Hematopoietic multipotent progenitor cell treated with erythropoietin and hydrocortisone succinate and interleukin-3 and kit ligand, for 6 days (in vitro differentiated cells): ENCODE results near the gene BANP.
"Not testable (repeated sequence)": the region's sequence is repeated elsewhere in the genome, so short reads cannot be mapped to it uniquely, and the experiment has no call there.

Source experiments
- DNase-seq: peaks from one replicate; pipeline ENCODE4 v3.0.0-alpha.2; 2015

BANP gene

DNA sequence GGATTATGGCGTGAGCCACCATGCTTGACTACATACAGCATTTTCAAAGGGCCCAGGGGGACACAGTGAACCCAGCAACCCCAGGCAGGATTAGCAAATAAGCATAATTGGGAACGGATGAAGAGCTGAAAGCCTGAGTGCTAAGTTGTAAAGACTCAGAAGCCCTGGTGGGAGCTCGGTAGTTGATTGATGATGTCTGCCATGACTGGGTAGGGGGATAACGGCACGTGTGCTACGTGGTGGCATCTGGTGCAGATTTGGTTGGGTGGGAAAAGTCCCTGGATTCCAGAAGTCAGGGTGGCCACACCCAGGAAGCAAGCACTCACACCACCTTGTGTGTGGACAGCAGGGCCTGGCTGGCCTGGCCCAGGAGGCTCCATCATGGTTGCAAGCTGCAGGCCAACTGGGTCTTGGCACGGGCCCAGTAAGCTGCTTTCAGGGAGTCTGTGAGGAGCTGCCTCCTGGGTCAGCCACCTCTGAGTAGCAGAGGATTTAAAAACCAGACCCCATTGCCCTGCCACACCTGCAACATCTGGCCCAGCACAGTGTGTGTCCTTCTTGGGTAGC, 154.4 kb downstream of the BANP start:
- DNase-seq = not testable (repeated sequence)

DNA sequence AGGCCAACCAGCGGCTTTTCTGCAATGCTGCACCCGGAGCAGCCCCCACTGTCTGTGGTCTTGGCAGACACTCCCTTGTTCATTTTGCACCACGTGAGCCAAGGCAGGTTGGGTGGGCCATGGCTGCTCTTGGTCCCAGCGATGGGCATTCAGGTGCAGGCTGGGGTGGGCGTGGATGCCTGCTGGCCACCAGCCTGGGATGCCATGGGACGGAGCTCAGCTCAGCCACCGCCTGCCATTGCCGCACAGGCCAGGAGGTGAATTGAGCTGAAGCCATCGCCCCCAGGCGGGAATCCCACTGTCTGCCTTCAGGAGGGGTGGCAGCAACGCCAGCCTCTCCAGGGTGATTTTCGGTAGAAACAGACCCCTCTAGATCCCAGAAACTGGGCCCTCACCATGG, 155.3 kb downstream of the BANP start:
- DNase-seq = not testable (repeated sequence)

DNA sequence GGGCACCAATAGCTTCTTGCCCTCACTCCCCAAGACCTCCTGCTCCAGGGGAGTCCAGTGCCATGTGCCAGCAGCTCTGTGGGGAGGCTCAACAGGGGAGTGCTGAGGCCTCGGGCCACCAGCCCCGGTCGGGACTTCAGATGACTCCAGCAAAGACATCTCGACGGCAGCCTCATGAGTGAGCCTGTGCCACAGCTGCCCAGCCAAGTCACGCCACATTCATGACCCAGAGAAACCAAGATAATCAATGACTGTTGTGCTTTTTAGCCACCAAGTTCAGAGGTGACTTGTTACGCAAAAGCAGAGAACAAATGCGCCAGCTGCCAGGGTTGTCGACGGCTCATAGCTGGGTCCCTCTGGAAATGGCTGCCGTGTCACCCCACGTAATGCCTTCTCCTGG, 157.5 kb downstream of the BANP start:
- DNase-seq = no peak

DNA sequence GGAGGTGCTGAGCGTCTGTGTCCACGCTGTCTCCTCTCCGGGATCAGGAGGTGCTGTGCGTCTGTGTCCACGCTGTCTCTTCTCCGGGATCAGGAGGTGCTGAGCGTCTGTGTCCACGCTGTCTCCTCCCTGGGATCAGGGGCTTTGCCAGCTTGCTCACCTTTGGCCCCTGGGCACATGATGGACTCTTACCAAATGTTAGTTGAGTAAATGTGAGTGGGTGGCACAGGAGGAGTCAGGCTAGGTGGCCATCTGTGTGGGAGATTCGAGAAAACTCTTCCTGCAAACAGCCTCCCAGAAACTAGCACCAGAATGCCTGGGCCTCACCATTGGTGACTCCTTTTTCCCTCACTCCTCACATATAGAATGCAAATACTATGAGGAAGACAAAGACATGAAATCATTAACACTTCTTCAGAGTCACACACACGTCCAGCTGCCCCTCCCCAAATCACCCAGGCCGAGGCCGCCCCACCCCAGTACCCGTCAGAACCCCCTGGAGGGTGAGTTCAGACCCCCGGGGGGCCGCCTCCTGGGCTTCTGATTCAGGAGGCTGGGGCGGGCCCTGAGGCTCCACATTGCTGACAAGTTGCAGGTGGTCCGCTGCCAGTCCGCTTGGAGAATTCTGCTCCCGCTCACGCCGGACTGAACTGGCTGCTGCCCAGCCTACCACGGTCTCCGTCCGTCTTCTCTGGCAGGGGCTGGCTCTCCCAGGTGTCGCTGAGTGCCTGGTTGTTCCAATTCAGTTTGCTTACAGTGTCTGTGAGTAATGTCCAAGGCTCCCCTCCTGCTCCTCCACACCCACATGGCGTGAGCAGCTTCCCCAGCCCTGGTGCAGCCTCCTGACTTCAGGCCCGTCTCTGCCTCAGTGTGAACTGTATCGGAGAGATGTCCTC, 158.7 kb downstream of the BANP start:
- DNase-seq = not testable (repeated sequence)

DNA sequence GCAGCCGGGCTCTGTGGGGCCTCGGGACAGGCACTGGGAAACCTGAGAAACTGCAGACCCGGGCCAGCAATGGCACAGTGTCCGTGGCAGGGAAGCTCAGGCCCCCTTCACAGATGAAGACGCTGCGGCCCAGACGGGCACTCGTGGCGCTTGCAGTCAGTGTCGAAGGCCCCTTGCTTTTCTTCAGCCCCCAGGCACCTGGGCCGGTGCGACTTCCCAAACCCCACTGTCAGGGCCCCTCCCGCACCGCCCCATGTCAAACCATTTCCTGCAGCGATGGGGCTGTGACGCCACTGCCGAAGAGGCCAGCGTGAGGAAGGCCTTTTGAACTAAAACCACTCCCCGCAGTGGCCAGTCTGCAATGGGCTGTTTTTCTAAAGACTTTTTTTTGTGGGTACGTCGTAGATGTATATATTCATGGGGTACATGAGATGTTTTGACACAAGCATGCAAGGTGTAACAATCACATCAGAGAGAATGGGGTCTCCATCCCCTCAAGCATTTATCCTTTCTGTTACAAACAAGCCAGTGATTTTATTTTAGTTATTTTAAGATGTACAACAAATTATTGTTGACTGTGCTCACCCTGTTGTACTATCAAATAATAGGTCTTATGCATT, 159.8 kb downstream of the BANP start:
- DNase-seq = not testable (repeated sequence)

DNA sequence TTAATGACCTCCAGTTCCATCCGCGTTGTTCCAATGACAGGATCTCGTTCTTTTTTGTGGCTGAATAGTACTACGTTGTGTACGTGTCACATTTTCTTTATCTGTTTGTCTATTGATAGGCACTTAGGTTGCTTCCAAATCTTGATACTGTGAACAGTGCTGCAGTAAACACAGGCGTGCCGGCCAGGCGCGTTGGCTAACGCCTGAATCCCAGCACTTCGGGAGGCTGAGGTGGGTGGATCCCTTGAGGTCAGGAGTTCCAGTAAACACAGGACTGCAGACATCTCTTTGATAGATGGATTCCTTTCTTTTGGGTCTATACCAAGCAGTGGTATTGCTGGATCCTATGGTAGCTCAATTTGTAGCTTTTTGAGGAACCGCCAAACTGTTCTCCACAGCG, 160.7 kb downstream of the BANP start:
- not testable (repeated sequence) for DNase-seq

DNA sequence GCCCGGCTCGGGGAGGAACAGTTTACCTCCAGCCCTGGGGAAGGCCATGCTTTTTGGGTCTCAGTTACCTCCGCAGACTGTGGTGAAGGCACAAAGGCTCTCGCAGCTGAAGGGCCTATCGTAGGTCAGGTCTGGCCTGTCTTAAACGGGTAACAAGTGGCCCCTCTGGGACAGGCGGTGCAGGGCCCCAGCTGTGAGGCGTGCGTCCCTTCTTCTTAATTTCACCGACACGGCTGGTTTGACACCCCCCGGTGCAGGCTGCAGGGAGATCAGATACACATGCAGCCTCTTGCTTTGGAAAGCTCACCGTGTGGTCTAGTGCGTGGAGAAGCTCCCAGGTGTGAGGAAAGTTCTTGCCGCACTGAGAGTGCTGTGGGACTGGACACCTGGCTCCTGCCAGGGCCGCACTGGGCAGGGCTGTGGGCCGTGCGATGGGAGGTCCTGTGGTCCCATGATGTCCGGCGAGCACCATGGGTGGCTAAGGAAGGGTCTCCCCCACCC, 162.4 kb downstream of the BANP start:
- no peak for DNase-seq

DNA sequence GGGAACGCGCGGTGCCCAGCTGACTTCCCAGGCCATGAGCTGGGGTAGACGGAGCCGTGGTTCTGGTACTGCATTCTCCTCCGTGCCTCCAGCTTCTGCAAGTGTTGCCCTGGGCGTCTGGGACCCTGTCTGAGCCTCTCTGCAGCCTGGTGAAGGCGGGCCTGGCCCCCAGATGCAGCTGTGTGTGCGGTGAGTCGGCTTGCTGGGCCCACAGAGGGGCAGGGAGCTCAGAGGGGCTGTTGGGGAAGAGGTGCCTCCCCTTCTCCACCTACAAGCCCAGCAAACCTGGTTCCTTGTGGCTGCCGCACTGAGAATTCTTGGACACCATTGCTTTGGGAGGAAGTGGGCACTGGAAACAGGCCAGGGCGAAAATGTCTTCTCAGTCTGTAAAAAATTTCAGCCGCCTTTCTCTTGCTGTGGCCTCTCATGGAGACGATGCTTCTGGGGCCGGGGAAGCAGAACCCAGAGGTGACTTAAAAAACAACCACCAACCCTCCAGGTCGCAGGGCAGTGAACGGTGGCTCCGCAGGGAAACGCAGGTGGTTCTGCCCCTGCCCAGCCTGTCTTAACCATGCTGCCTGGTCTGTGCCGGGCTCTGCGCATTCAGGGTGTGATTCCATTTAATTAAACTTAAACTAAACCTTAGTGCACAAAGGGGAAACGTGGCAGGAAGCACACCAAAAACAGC, 163.5 kb downstream of the BANP start:
- peak; percentile 9 for DNase-seq

DNA sequence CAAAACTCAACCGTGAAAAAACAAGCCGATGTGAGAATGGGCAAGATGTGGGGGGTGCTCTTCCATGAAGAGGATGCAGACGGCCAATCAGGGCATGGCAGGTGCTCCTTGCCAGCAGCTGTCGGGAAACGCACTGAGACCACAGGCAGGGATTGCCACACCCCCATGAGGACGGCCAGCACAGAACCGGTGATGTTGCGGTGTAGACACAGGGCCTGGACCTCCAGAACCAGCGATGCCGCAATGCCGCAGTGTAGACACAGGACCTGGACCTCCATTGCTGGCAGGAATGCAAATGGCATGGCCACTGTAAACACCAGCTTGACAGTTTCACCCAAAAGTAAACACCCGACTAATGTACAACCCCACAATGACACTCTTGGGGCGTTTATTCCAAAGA, 164.9 kb downstream of the BANP start:
- DNase-seq = no peak

DNA sequence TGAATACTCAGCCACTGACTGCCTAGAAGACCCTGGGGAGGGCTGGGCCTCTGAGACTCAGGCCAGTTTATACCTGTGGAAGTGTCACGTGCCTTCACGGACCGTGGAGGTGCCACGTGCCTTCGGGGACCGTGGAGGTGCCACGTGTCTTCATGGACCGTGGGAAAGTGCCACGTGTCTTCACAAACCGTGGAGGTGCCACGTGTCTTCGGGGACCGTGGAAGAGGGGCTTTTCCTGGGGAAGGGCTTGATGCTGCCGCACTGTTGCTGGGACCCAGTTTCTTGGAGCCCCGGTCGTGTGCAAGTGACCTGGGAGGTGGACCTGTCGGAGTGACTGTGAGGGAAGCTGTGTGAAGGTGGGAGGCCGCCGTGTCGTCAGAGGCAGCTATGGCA, 166.2 kb downstream of the BANP start:
- no peak for DNase-seq

DNA sequence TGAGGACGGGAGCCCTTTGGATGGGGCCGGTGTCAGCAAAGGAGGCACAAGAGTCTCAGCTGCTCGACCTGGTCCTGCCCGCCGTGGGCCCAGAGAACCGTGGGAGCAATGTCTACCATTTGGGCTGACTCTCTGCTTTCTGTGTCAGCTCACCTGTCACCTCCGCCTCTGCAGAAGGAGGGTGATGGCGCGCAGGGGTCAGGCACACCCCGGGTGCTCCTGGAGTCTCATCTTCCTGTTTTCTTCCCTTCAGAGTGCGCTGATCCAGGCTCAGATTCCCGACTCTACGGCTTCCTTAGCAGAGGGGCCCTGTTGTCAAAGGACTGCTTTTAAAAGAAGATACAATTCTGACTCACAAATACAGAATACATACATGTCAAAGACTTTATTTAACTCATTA, 167.1 kb downstream of the BANP start:
- DNase-seq = no peak

DNA sequence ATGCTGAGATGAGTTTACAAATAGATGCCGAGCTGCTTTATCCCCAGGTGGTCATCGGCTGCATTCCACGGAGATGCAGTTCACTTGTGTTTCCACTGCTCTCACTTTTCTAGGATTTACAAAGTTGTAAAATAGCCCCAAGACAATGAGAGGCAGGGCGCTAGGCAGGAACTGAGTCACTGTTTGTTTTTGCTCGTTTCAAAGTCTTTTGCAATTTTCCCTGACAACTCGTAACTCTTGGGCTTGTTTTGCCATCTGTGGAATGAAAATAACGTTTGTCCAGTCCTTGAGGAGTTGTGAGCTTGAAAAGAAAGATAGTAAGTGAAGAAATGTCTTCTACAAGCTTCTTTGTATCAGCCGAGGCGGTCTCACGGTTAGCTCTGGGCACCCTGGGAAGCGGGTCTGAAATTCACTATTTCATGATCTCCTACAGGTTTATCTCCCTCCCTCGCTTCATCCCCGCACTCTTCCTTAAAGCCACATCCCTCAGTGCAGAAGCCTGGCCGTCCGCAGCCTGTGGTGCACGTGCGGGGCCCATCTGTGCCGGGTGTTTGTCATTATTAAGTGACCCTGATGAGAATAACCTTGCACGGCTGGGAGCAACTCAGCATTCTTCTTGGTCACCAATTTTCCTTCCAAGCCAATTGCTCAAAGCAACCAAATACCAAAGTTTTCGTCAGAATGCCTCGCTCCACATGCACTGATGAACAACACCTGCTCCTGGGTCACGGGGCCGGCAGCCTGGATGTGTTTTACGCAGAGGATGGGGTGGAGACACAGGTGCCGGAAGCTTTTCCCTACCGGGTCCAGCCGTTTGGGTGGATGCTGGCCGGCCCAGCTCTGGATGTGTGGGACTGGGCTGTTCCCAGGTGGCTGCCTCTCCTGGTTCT, 167.9 kb downstream of the BANP start:
- DNase-seq = peak; percentile 7

DNA sequence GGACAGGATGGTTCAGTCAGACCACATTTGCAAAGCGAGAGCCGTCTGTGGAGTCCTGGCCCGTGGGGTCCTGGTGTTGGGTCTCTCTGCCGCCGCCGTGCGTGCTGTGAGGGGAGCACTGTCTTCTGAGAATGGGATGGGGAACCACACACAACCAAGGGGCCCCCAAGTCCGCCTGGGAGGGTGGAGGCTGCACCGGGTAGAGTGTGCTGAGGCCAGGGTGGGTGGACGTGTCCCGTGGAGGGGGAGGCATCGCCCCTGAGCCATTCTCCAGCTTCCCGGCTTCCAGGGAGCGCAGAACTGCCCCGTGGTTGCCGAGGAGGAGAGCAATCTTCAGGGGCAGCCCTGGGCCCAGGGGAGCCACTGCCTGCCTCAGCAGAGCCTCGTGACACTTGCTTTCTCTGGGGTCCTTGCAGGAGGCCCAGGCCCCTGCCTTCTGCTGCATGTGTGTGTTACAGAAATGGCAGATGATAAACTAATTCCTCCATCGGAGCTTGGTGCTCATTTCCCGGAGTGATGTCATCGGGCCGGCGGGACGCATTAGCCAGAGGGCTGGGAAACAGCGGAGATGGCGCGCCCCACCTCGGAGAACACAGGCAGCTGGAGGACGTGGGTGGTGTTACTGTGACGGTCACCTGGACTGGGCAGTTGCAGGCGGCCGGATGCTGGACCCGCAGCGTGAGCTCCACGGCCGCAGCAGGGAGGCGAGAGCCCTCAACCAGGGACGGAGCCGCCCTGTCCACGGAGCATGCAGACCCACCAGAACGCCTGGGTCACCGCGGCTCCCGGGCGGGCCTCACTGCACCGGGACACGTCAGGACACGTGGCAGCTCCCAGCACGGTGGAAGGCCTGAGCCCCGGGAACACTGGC, 168.9 kb downstream of the BANP start:
- DNase-seq = not testable (repeated sequence)

DNA sequence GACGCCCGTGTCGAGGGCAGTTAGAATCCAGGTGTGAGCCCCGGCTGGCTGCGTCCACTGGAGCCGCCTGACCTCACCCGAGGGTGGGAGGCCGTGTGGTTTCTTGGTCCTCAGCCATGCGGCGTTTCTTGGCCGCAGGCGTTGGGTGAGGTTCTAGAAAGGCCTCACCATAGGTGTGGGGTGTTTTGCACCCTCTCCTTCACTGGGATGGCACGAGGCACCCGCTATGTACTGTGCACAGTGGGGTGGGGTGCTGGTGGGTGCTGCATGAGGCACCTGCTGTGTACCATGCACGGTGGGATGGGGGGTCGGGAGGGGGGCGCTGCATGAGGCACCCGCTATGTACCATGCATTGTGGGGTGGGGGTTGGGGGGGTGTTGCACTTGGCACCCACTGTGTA, 169.6 kb downstream of the BANP start:
- no peak for DNase-seq

DNA sequence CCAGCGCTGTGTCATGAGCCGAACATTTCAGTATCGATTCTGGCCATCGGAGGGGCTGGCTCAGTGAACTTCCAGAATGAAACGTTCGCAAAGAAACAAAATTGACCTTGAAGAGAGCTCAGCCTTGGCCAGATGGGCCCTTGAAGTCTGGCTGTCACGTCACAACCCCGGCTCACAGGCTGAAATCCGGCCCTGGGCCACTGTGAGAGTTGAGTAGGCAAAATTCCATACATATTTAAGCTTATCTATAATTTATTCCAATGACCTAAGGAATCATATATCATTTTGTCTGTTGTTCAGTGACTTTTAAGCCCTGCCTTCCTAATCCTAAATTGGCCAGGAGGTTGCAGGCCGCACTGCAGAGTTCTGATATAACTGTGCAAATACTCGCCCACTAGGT, 170.2 kb downstream of the BANP start:
- not testable (repeated sequence) for DNase-seq

DNA sequence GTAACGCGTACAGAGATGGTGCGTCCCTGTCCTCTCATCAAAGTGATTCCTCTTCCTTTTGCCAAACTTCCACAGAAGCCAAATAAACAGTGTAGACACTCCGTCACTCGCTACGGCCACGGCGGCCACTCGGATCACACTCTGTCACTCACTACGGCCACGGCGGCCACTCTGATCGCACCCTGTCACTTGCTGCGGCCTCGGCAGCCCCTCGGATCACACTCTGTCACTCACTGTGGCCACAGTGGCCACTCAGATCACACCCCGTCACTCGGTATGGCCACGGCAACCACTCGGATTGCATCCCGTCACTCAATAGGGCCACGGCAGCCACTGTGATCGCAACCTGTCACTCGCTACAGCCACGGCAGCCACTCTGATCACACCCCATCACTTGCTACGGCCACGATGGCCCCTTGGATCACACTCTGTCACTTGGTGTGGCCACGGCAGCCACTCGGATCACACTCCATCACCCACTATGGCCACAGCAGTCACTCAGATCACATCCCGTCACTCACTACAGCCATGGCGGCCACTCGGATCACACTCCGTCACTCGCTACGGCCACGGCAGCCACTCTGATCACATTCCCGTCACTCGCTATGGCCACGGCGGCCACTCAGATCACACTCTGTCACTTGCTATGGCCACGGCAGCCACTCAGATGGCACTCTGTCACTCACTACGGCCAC, 170.8 kb downstream of the BANP start:
- DNase-seq = no peak
